Measurements from ENCODE around the gene RTL9.

GRCh38 chrX:110397904-110398303, 39.3 kb downstream of the RTL9 start:
- TF ChIP-seq POLR2A (IDR thresholded peaks at IDR 0.05): no peak
- TF ChIP-seq, protein P1, sequence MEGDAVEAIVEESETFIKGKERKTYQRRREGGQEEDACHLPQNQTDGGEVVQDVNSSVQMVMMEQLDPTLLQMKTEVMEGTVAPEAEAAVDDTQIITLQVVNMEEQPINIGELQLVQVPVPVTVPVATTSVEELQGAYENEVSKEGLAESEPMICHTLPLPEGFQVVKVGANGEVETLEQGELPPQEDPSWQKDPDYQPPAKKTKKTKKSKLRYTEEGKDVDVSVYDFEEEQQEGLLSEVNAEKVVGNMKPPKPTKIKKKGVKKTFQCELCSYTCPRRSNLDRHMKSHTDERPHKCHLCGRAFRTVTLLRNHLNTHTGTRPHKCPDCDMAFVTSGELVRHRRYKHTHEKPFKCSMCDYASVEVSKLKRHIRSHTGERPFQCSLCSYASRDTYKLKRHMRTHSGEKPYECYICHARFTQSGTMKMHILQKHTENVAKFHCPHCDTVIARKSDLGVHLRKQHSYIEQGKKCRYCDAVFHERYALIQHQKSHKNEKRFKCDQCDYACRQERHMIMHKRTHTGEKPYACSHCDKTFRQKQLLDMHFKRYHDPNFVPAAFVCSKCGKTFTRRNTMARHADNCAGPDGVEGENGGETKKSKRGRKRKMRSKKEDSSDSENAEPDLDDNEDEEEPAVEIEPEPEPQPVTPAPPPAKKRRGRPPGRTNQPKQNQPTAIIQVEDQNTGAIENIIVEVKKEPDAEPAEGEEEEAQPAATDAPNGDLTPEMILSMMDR (IDR thresholded peaks at IDR 0.05): no peak
